Measurements from ENCODE around the gene RBM14.
"Not testable (repeated sequence)": the region's sequence is repeated elsewhere in the genome, so short reads cannot be mapped to it uniquely, and the experiment has no call there.

RBM14 gene

DNA sequence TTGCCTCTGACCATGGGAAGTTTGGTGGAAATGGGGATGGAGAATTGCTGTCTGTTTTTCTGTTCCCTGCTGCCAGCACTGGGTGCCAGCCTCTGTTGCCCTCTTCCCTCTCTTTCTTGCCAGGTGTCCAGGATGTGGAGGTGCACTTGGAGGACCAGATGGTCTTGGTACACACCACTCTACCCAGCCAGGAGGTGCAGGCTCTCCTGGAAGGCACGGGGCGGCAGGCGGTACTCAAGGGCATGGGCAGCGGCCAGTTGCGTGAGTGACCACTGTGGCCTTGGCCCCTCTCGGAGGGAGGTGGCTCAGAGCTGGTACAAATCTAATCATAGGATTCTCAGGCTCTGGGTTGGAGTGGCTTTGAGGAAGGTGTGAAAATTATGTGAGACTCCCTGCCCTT, 17.4 kb upstream of the RBM14 start:
- no peak for DNase-seq

DNA sequence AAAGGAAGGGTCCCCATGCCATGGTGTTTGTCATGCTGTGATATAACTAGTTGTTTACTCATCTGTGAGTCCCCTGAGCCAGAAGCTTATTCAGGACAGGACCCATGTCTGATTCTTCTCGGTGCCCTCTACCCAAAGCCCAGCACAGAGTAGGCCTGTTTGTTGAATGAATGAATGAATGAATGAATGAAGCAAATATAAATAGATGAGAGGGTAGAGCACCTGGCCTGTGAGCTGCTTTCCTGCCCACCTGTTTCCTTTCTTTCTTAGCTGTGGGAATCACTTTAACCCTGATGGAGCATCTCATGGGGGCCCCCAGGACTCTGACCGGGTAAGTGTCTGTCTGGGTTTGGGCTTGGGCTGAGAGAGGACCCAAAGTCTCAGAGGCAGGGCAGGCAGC, 16.2 kb upstream of the RBM14 start:
- no peak for DNase-seq

DNA sequence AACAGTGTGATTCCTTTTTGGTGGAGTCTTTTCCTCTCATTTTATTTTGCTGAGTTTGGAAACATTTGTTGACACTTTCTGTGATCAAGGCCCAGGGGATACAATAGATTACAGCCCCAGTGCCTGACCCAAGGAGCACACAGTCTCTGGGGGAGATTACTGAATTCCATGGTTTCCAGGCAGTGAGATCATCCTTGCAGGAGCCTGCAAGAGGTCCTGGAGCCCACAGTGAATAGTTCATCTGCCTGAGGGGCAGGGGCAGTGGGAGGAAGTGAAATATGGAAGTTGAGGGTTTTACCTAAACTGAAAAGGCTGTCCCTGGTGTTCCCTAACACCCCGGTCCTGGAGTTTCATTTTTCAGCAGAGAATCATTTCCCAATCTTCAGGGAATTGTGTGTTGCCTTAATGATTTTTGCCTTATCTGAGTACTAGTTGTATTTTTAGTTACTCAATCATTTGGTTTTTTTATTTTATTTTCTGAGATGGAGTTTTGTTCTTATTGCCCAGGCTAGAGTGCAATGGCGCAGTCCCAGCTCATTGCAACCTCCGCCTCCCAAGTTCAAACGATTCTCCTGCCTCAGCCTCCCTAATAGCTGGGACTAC, 15.7 kb upstream of the RBM14 start:
- no peak for DNase-seq

DNA sequence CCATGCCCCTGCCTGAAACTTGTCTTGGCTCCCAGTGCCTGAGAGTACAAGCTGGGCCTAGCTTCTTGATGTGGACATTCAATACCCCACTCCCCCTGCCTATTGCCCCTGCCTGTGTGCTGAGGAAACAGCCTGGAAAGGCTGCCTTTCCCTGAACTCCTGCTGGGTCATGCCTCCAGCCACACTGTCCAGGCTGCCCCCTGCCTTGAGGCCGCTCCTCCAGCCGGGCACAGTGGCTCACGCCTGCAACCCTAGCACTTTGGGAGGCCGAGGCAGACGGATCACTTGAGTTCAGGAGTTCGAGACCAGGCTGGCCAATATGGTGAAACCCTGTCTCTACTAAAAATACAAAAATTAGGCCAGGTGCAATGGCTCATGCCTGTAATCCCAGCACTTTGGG, 13.4 kb upstream of the RBM14 start:
- DNase-seq = no peak

DNA sequence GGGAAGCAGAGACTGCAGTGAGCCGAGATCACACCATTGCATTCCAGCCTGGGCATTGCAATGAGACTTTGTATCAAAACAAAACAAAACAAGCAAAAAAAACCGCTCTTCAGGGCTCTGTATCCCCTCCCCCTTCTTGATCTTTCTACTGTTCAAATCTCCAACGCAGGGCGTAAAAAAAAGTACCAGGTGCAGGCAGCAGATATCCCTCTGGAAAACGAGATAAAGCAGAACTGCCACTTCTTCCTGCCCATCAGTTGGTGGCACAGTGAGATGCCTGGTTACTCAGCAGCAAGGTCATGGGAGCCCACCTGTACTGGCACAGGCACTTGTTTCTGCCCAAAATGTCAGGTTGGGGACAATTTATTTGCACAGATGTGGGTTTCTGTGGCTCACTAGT, 12.3 kb upstream of the RBM14 start:
- no peak for DNase-seq

DNA sequence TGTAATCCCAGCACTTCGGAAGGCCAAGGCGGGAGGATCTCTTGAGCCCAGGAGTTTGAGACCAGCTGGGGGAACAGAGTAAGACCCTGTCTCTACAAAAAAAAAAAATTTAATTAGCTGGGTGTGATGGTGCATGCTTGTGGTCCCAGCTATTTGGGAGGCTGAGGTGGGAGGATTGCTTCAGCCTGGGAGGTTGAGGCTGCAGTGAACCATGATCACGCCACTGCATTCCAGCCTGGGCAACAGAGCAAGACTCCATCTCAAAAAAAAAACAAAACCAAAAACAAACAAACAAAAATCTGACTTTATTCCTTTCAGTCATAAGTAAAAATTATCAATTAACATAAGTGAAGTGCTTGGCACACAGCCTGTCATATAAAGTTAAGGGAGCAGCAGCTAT, 9.8 kb upstream of the RBM14 start:
- not testable (repeated sequence) for DNase-seq

DNA sequence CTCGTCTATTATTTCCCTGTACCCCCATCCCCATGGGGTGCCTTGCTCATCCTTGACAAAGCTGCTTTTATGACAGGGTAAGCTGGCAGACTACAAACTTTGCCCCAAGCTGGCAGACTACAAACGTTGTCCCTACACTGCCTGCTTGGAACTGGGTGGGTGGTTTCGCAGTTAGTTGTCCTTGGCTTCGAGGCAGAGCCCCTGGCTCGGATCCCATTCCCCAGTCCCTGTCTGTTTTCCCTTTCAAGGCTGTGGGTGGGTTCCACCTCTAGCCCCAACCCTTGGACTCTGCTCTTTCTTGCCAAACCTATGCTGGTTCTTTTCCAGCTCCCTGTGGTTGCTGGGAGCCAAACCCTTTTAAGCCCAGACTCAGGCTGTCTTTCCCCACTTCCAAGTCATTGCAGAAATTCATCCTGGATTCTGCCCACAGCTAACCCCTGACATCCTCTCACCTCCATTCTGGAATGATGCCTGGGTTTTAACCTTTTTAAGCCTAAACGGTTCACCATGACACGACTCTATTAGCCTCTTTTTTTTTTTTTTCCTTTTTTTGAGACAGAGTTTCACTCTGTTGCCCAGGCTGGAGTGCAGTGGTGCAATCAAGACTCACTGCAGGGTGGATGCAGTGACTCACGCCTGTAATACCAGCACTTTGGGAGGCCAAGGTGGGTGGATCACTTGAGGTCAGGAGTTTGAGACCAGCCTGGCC, 9.2 kb upstream of the RBM14 start:
- peak; percentile 43 for DNase-seq

DNA sequence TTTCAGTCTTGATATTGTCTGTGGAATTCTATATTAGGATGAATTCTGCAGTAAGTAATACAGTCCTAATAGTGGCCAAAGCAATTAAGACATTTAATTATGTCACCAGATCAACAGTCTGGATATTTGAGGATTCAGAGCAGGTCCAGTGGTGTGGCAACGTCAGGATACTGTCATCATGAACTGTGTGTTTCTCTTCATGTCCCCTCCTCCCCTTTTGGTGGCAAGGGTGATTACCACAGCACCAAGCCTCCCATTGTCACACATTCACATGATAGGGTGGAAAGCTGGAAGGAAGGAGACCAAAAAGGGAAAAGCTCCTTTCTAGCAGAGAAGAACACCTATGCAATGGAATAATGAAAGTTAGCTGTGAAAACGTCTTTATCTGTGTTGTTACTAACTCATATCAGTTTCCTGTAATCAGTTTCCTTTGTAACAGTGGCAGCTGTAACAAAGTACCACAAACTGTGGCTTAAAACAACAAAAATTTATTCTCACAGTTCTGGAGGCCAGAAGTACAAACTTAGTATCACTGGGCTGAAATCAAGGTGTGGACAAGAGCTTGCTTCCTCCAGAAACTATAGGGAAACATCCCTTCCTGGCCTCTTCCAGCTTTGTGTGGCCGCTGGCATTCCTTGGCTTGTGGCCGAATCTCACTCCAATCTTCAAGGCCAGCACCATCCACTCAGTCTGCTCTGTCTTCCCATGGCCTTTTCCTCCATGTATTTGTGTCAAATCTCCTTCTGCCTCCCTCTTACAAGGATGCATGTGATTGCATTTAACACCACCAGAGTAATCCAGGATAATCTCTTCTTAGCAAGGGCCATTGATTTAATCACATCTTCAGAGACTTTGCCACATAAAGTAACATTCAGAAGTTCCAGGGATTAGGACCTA, 6.5 kb upstream of the RBM14 start:
- DNase-seq = no peak

DNA sequence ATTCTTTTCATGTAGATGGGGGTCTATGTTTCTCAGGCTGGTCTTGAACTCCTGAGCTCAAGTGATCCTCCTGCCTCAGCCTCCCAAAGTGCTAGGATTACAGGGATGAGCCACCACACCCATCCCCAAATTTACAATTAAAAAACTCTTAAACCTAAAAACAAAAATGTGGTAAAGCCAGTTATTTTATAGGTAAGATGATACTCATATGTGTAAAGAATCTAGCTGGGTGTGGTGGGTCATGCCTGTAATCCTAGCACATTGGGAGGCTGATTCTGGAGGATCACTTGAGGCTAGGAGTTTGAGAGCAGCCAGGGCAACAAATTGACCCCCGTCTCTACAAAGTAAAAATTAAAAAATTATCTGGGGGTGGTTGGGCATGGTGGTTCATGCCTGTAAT, 4.0 kb upstream of the RBM14 start:
- DNase-seq = no peak

DNA sequence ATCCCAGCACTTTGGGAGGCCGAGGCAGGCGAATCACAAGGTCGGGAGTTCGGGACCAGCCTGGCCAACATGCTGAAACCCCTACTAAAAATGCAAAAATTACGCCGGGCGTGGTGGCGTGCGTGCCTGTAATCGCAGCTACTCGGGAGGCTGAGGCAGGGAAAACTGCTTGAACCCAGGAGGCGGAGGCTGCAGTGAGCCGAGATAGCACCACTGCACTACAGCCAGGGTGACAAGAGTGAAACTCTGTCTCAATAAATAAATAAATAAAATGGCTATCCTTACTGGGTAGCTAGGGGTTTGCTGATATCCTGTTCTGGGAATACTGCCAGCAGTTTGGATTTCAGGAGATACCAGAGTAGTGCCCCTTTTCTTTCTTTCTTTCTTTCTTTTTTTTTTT, 2.4 kb upstream of the RBM14 start:
- no peak for DNase-seq

DNA sequence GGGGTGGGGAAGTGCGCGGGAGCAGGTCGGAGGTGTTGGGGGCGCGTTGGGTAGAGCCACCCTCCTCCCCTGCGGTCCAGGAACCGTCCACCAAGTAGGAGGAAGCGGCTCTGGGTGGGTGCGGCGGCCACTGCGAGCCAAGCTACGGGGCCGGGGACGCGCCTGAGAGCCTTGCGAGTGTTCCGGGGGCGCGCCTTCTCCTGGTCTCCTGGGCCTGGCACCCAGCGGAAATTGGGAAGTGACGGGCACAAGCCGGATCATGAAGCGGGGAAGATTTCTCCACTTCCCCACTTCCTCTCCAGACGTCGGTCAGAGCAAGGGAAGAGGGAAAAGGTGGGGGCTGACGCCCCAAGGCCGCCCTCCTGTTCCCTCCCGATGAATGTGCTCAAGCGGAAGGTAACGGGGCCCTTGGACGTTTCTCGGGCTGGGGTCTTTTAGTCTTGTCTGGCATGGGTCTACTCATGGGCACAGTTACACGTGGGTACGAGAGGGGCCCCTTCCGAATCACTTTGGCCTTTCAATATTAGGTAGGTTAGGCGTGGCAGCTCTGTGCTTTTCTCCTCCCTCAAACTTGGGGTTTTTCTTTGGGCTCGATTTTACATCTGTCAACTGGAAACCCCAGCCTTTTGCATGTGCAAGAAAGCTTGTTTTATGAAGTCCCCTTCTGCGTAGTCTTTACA, 865 bp downstream of the RBM14 start:
- DNase-seq = no peak

DNA sequence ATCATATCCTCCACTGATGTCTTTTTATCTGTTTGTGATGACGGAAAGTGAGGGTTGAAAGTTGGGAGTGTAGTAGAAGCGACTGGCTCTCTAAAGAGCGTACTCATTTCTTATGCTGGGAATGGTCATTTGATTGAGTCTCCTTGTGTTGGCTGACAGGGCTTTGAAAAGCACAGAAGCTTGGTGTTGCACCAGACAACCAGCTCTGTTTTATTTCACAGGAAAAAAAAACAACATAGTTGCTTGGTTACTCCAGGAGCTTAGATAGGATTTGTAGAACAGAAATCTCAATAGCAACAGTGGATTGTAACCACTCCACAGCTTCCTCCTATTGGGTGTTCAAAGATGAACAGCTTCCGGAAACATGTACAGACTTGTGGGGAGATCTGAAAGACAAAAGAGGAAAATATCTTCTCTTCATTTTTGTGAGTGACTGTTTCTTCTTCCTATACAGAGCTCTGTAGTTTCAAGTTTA, 2.7 kb downstream of the RBM14 start:
- DNase-seq = no peak

DNA sequence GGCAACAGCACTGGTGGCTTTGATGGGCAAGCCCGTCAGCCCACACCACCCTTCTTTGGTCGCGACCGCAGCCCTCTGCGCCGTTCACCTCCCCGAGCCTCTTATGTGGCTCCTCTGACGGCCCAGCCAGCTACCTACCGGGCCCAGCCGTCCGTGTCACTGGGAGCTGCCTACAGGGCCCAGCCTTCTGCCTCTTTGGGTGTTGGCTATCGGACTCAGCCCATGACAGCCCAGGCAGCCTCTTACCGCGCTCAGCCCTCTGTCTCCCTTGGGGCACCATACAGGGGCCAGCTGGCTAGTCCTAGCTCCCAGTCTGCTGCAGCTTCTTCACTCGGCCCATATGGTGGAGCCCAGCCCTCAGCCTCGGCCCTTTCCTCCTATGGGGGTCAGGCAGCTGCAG, 8.0 kb downstream of the RBM14 start:
- no peak for DNase-seq

DNA sequence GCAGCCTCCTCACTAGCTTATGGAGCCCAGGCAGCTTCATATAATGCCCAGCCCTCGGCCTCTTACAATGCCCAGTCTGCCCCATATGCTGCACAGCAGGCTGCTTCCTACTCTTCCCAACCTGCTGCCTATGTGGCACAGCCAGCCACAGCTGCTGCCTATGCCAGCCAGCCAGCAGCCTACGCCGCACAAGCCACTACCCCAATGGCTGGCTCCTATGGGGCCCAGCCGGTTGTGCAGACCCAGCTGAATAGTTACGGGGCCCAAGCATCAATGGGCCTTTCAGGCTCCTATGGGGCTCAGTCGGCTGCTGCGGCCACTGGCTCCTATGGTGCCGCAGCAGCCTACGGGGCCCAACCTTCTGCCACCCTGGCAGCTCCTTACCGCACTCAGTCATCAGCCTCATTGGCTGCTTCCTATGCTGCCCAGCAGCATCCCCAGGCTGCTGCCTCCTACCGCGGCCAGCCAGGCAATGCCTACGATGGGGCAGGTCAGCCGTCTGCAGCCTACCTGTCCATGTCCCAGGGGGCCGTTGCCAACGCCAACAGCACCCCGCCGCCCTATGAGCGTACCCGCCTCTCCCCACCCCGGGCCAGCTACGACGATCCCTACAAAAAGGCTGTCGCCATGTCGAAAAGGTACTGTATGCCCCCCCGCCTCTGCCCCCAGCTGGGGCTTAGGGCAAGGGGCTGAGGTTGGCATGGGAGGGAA, 8.8 kb downstream of the RBM14 start:
- no peak for DNase-seq

DNA sequence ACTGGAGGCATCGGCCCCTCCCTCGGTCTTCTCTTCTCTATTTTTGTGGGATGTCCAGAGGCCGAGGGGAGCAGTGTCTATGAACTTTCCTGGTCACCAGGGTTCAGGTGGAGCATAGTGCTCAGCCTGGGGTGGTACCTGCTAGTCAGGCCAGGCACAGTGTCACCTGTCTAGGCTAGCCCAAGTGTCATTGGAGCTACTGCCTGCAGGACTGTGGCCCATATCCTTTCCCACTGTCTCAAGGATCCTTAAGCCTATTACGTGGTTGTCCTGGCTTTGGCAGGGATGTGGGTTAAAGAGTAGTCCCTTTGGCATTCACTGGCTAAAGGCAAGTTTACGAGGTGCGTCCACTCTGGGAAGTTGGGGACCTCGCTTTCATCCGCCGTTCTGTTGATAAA, 9.3 kb downstream of the RBM14 start:
- DNase-seq = no peak

DNA sequence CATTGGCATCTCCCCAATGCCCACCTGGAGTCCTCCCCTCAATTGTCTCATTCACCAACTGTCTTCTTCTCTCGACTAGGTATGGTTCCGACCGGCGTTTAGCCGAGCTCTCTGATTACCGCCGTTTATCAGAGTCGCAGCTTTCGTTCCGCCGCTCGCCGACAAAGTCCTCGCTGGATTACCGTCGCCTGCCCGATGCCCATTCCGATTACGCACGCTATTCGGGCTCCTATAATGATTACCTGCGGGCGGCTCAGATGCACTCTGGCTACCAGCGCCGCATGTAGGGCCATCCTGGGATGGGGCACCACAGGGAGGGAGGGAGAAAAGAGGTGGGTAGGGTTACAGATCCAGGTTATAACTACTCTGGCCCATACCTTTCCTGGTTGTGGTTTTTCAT, 10.0 kb downstream of the RBM14 start:
- DNase-seq = no peak

DNA sequence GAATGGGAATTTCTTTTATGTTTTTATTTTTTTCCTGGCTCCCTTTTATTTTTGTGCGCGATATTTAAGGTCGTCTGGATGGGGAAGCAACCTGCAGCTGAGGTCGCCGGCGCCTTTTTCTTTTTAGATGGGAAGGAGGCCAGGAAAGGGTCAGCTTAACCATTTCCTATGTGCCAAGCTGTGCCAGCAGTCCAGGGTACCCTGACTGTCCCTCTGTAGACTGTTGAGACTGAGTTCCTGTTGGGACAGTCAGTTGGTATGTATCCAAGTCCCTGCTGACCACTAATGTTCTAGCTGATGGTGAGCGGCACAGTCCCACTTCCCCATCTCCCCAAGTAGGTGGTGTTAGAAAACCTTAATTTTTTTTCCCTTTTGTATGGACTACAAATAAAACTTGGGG, 10.5 kb downstream of the RBM14 start:
- no peak for DNase-seq

DNA sequence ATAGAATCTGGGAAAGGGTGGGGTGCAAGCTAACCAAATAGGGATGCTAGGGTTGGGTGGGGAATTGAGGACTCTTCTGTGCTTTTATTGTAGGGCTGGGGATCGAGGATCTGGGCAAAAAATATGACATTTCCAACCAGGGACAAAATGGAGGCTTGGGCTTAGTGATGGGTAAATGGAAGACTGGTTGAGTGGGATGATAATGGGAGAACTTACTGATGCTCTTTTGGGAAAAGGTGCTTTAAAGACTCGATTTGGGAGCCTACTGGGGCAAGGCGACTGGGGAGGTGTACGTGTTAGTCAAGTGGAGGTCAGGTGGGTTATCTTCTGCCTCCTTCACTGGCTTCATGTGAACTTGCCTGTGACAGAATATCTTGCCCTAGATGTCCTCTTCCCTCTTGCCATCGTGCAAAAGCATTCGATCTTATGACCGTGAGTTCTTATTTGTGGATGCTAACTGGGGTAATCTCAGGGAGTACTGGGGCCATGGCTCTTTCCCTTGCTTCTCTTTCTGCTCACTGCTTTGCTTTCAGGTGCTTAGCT, 11.7 kb downstream of the RBM14 start:
- DNase-seq = no peak

DNA sequence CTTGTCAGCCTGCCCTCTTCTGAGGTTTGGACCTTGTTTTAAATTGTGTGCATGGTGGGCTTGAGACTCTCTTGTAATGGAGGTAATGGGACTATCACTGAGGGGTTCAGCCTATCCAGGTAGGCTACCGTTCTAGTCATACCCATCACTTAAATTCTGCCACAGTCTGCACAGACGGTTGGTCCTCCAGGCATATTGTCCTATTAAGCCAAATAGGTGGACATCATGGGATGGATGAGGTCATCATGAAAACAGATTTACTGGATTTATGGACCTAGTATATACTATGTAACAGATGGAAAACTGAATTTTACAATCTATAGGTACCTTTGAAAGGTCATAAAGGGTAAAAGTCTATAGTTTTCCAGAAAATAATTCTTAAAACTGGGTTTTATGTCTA, 12.9 kb downstream of the RBM14 start:
- no peak for DNase-seq

DNA sequence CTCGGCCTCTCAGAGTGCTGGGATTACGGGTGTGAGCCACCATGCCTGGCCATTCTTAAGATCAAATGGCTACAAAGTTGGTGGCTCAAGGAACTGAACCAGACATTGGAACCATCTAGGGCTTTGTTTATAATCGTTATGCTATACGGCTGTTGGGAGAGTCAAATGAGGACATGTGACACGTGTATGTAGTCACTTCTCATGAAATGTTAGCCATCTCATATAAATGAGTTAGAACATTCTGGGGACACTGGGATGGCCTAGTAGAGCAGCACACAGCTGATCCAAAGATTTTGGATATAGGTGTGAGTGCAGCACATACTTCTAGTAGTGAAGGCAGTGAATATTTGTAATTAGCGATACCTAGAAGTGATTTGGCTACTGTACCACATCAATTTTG, 15.5 kb downstream of the RBM14 start:
- DNase-seq = no peak

DNA sequence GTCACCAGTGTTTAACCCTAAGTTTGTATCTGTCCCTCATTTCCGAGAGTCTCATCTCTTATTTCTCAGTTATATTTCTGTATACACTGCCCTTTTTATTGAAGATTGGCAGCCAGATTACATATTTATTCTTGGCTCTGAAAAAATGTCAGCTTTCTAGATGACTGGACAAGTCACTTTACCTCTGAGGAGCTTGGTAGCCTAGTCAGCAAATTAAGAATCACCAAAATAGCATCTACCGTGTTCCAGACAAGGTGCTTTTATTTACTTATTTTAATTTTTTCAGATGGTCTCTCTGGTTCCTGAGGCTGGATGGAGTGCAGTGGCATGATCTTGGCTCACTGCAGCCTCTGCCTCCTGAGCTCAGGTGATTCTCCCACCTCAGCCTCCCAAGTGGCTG, 16.5 kb downstream of the RBM14 start:
- no peak for DNase-seq

DNA sequence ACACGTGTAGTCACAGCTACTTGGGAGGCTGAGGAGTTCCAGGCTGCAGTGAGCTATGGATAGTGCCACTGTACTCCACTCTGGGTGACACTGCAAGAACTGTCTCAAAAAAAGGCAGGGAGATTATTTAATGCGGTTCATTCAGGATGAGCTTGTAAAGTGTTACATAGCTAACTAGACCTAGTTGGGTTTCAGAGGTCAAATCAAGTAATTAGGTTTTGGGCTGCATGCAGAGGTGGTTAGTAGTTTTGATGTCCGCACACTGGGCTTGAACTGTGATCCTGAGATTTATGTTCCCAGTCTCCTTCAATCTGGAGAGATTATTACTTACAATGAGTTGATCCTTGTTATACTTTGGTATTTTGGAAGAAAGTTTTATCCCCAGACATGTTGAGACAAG, 20.0 kb downstream of the RBM14 start:
- DNase-seq = no peak
